GM12878 (cell line): ENCODE data around the gene ZNF425. TPM values are rescaled to one million over a fixed set of nuclear protein-coding genes. Genes with fewer than 3 reads are reported as not detected.

ENCODE experiments used
- ATAC-seq: fragments of 200-7000 bp; cut with Tn5 transposase; 3 replicates; pipeline ENCODE4 v1.9.1; 2020; ENCODE audit warnings: mild to moderate bottlenecking, moderate library complexity
- BruUV-seq: library from RNA; stranded (reverse); fragments of 400-500 nt; replicated peaks from 2 replicates; lab custom pipeline; 2021; lab: Mats Ljungman, UMichigan
- CTCF ChIA-PET: fragments of 300-600 bp; sonication (Branson Sonifier 250); formaldehyde crosslinking; extraction: SDS; loops from one replicate; lab custom pipeline; 2021; ENCODE audit warnings: inconsistent platforms; lab: Yijun Ruan, JAX
- POLR2A ChIA-PET: fragments of 350-600 bp; formaldehyde crosslinking; extraction: SDS; loops from one replicate; lab custom pipeline; 2021; ENCODE audit warnings: inconsistent platforms; lab: Charles Lee
- RAD21 ChIA-PET: fragments of 300-600 bp; sonication (Branson Sonifier 250); formaldehyde crosslinking; loops from one replicate; lab custom pipeline; 2023; ENCODE audit warnings: antibody characterized with exemption; ENCODE audit not compliant: unreplicated experiment; lab: Charles Lee
- SMC1A ChIA-PET: fragments of 300-600 bp; sonication (Branson Sonifier 250); formaldehyde crosslinking; loops from one replicate; lab custom pipeline; 2023; ENCODE audit not compliant: unreplicated experiment, uncharacterized antibody; lab: Charles Lee
- DNase-seq: peaks from one replicate; pipeline ENCODE4 v3.0.0-alpha.2; 2011; ENCODE audit warnings: low read depth, low spot score
- FAIRE-seq: peaks from 3 replicates; lab custom pipeline; 2011; peaks lifted over from hg19 to GRCh38; lab: Jason Lieb, UNC
- H2AFZ ChIP-seq: 2 replicates; pipeline ENCODE4 v1.6.0; 2011; ENCODE audit warnings: low read depth, low read length, control low read depth; ENCODE audit not compliant: control insufficient read depth
- H3K27ac ChIP-seq: 2 replicates; pipeline ENCODE4 v1.5.1; 2011; ENCODE audit warnings: control low read depth; ENCODE audit not compliant: control insufficient read depth, insufficient read depth
- H3K27me3 ChIP-seq, 2 experiments: replicated peaks in 1 of 2; 2 replicates each; pipeline versions ENCODE4 v1.6.0 to v1.6.1; 2011; ENCODE audit warnings: low read length in 1 of 2; ENCODE audit not compliant: control insufficient read depth in 2 of 2, insufficient read depth in 2 of 2
- H3K36me3 ChIP-seq, 2 experiments: 2 replicates each; pipeline ENCODE4 v1.5.1; 2011; ENCODE audit warnings: low read length in 1 of 2; ENCODE audit not compliant: control insufficient read depth in 2 of 2, insufficient read depth in 2 of 2
- H3K4me1 ChIP-seq: 2 replicates; pipeline ENCODE4 v1.6.1; 2011; ENCODE audit warnings: mild to moderate bottlenecking, low read length, moderate library complexity, mixed read lengths; ENCODE audit not compliant: control insufficient read depth, insufficient read depth
- H3K4me2 ChIP-seq: 2 replicates; pipeline ENCODE4 v1.6.0; 2011; ENCODE audit warnings: control low read depth; ENCODE audit not compliant: control insufficient read depth, insufficient read depth
- H3K4me3 ChIP-seq: fragments of 200-600 bp; sonication (generic); 2 replicates; pipeline ENCODE4 v1.5.1; 2016
- H3K79me2 ChIP-seq: 2 replicates; pipeline ENCODE4 v1.6.0; 2011; ENCODE audit warnings: low read length; ENCODE audit not compliant: control insufficient read depth, insufficient read depth
- H3K9ac ChIP-seq: 2 replicates; pipeline ENCODE4 v1.8.0; 2011; ENCODE audit warnings: low read length, control low read depth, mixed read lengths; ENCODE audit not compliant: control insufficient read depth, insufficient read depth
- H3K9me3 ChIP-seq: replicated peaks from 3 replicates; pipeline ENCODE4 v1.5.1; 2011; ENCODE audit warnings: mild to moderate bottlenecking, low read length; ENCODE audit not compliant: control insufficient read depth, insufficient read depth
- H4K20me1 ChIP-seq: 2 replicates; pipeline ENCODE4 v1.6.0; 2011; ENCODE audit not compliant: control insufficient read depth, insufficient read depth
- BMI1 ChIP-seq: fragments of 450-650 bp; IDR thresholded peaks from 2 replicates; pipeline ENCODE4 v1.6.1; 2016; ENCODE audit warnings: mild to moderate bottlenecking, moderate library complexity, borderline replicate concordance
- GABPA ChIP-seq: IDR thresholded peaks from 2 replicates; pipeline ENCODE4 v1.6.1; 2014; ENCODE audit warnings: antibody characterized with exemption, low read depth, mild to moderate bottlenecking, inconsistent platforms
- KDM1A ChIP-seq: fragments of 200-600 bp; sonication (generic); IDR thresholded peaks from 2 replicates; pipeline ENCODE4 v1.6.1; 2016; ENCODE audit warnings: borderline replicate concordance
- SMAD1 ChIP-seq: fragments of 450-650 bp; IDR thresholded peaks from 2 replicates; pipeline ENCODE4 v1.6.1; 2018; ENCODE audit warnings: mild to moderate bottlenecking, low read depth; ENCODE audit not compliant: partially characterized antibody
- SMC3 ChIP-seq: IDR thresholded peaks from 2 replicates; pipeline ENCODE4 v1.6.1; 2011; ENCODE audit warnings: low read length, improper control_type of control experiment, borderline replicate concordance
- SREBF2 ChIP-seq: IDR thresholded peaks from 2 replicates; pipeline ENCODE4 v1.6.1; 2012; ENCODE audit warnings: mild to moderate bottlenecking, low read length
- WGBS: methylation state at CpG from one replicate; pipeline ENCODE4 v1.1.6; 2016; ENCODE audit warnings: low lambda C conversion rate; ENCODE audit not compliant: insufficient replicate concordance, insufficient coverage; ENCODE audit errors: missing lambda C conversion rate; 5-methylcytosine and 5-hydroxymethylcytosine counted together
- in situ Hi-C: fragments of 300-500 bp; cut with MboI; formaldehyde crosslinking; loops from 9 replicates; pipeline ENCODE4 v1.14.3; 2018; ENCODE audit warnings: mixed read lengths
- intact Hi-C: fragments of 100-400 bp; cut with micrococcal nuclease; formaldehyde crosslinking; loops from one replicate; pipeline ENCODE4 v1.14.2; 2022; ENCODE audit not compliant: unreplicated experiment
- polyA plus RNA-seq, 11 experiments: library from polyadenylated mRNA; depleted of rRNA in 4 of 11; unstranded in 6 of 11; stranded (reverse) in 5 of 11; fragments of >200 nt; fragmentation: Nextera tagmentation in 4 of 11; fragmentation: Illumina TruSeq in 1 of 11; extraction: Ambion mirVana in 4 of 11; extraction: Trizol in 1 of 11; gene quantifications; 1 replicate in 1 of 11; 2 replicates in 10 of 11; pipeline versions ENCODE4 v1.2.1 to v1.2.3, GENCODE V29; 2011 to 2016; ENCODE audit warnings: inconsistent platforms in 2 of 11, missing spikeins in 2 of 11, low read depth in 1 of 11
- total RNA-seq, 4 experiments: library from RNA; depleted of rRNA in 3 of 4; stranded (reverse); fragments of >200 nt in 3 of 4; fragmentation: Illumina TruSeq in 1 of 4; extraction: Trizol in 1 of 4; gene quantifications; 2 replicates each; pipeline versions ENCODE4 v1.2.1 to v1.2.3, GENCODE V29; 2013 to 2021
- TF ChIP-seq, protein P1 (sequence below): fragments of 450-650 bp; IDR thresholded peaks from 2 replicates; pipeline ENCODE4 v1.6.1; 2014; ENCODE audit warnings: mild to moderate bottlenecking
- TF ChIP-seq, protein P2 (sequence below): fragments of 450-650 bp; IDR thresholded peaks from 2 replicates; pipeline ENCODE4 v1.6.1; 2016; ENCODE audit warnings: mild to moderate bottlenecking
- TF ChIP-seq, protein P3 (sequence below), 3 experiments: IDR thresholded peaks in 2 of 3; conservative IDR thresholded peaks in 1 of 3; 2 replicates each; pipeline ENCODE4 v1.5.1; 2011; ENCODE audit warnings: low read depth in 3 of 3, low read length in 3 of 3, mild to moderate bottlenecking in 3 of 3, control low read depth in 2 of 3, moderate library complexity in 2 of 3, inconsistent platforms in 1 of 3, mixed read lengths in 1 of 3; ENCODE audit not compliant: control insufficient read depth in 2 of 3, insufficient read depth in 1 of 3; ENCODE audit errors: extremely low read depth in 1 of 3

ZNF425 gene
- total and polyA plus RNA-seq, 10 of the 15 experiments (the other 5 are each of a cell fraction or from before 2014, with no cell fraction given), result 0.19 to 1.8 (median 0.91) TPM

DNA sequence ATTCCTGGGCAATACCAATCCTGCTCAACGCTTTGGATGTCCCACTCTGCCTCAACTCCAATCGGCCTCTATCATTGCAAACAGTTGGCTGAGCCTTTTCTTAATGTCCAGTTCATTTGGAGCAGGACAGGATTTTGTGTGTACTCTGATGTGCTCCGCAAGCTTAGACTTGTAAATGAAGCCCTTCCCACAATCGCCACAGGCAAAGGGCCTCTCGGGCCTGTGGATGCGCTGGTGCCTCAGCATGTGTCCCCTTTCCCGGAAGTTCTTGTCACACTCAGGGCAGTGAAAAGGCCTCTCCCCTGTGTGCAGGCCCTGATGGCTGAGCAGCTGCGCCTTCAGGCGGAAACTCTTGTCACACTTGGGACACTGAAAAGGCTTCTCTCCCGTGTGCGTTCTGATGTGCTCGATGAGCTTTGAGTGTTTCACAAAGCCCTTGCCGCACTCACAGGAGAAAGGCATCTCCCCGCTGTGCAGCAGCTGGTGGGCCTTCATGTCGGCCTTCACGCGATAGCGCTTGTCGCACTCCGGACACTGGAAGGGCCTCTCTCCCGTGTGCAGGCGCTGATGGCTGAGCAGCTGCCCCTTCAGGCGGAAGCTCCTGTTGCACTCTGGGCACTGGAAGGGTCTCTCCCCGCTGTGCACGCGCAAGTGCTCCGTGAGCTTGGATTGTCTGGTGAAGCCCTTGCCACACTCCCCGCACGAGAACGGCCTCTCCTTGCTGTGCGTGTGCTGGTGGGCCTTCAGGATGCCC, 55.6 kb downstream of the ZNF425 start:
- in situ Hi-C loops, result no loop called here
- H3K9ac ChIP-seq, result no peak overlapping the region
- RAD21 ChIA-PET, result no interaction called here
- DNase-seq (no peak), FAIRE-seq (no peak), ATAC-seq (no peak)
- no peaks in the 10 kb centered on the region for H4K20me1 ChIP-seq
- no TSS peak for BruUV-seq
- H2AFZ ChIP-seq, result no peak overlapping the region
- no peaks in the 10 kb centered on the region for H3K27me3 ChIP-seq
- intact Hi-C loops, result no loop called here
- H3K4me2 ChIP-seq, result no peak overlapping the region
- no peaks in the 10 kb centered on the region for H3K79me2 ChIP-seq
- TF ChIP-seq KDM1A, result no peak
- TF ChIP-seq, protein P1, sequence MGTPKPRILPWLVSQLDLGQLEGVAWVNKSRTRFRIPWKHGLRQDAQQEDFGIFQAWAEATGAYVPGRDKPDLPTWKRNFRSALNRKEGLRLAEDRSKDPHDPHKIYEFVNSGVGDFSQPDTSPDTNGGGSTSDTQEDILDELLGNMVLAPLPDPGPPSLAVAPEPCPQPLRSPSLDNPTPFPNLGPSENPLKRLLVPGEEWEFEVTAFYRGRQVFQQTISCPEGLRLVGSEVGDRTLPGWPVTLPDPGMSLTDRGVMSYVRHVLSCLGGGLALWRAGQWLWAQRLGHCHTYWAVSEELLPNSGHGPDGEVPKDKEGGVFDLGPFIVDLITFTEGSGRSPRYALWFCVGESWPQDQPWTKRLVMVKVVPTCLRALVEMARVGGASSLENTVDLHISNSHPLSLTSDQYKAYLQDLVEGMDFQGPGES, result no peak
- no peak for TF ChIP-seq SREBF2
- no peak for TF ChIP-seq BMI1
- TF ChIP-seq SMAD1, result no peak
- POLR2A ChIA-PET, result no interaction called here
- CTCF ChIA-PET, result interaction anchor here (1.6 kb wide), 1 partner anchor 21 kb away, joined by 4 read pairs; no protein-coding TSS in a partner anchor
- no peak overlapping the region for H3K4me3 ChIP-seq
- WGBS, result 96% methylated on average over 25 of the region's 31 CpGs
- no peaks in the 10 kb centered on the region for H3K4me1 ChIP-seq
- H3K27ac ChIP-seq, result no peak overlapping the region
- no peaks in the 10 kb centered on the region for H3K9me3 ChIP-seq
- SMC1A ChIA-PET, result no interaction called here
- peaks cover 5 to 13% of the 10 kb centered on the region in 2 experiments; a peak in 3 of 4 replicates for H3K36me3 ChIP-seq

DNA sequence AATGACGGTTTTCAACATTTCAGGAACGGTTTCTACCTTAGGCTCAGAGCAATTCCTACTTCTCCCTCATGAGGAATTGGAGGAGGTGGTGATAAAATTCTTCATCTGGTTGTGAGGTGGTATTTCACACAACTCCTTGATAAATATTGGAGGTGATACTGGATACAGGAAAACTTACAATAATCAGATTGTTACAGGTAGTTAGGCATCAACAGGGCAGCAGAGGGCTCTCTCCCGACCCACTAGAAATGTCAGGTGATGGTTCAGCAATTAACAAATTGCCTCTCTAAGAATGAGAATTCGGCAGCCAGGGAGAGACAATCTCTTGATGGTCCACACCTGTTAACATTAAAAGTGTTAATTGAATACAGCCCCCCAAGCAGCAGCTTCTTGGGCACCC, 58.3 kb downstream of the ZNF425 start:
- peak; percentile 7 for FAIRE-seq
- Histone ChIP-seq H3K27ac (no peak overlapping the region), H3K4me1 (peaks cover 10% of the 10 kb centered on the region; the same call in 1 of the 2 replicates), H3K27me3 (no peaks in the 10 kb centered on the region), H3K9ac (no peak overlapping the region), H2AFZ (no peak overlapping the region), H4K20me1 (no peaks in the 10 kb centered on the region), H3K79me2 (no peaks in the 10 kb centered on the region), H3K9me3 (no peaks in the 10 kb centered on the region), H3K4me2 (no peak overlapping the region), H3K4me3 (no peak overlapping the region), H3K36me3 (peaks cover 5 to 13% of the 10 kb centered on the region in 2 experiments; a peak in 3 of 4 replicates)
- no peak for DNase-seq
- in situ Hi-C loops (no loop called here), intact Hi-C loops (no loop called here)
- ChIA-PET CTCF (interaction anchor here (1.0 kb wide), 1 partner anchor 15 kb away, joined by 4 read pairs; no protein-coding TSS in a partner anchor), SMC1A (no interaction called here), POLR2A (interaction anchor here (0.6 kb wide), 1 partner anchor 347 kb away, joined by 3 read pairs; no protein-coding TSS in a partner anchor), RAD21 (no interaction called here)
- ATAC-seq, result no peak
- peak; percentile 35; the same call in 1 of the 2 replicates for TF ChIP-seq SMC3
- TF ChIP-seq, protein P2, sequence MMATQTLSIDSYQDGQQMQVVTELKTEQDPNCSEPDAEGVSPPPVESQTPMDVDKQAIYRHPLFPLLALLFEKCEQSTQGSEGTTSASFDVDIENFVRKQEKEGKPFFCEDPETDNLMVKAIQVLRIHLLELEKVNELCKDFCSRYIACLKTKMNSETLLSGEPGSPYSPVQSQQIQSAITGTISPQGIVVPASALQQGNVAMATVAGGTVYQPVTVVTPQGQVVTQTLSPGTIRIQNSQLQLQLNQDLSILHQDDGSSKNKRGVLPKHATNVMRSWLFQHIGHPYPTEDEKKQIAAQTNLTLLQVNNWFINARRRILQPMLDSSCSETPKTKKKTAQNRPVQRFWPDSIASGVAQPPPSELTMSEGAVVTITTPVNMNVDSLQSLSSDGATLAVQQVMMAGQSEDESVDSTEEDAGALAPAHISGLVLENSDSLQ, result peak; percentile 47; the same call in 1 of the 2 replicates
- no peak for TF ChIP-seq GABPA
- TF ChIP-seq, protein P3, sequence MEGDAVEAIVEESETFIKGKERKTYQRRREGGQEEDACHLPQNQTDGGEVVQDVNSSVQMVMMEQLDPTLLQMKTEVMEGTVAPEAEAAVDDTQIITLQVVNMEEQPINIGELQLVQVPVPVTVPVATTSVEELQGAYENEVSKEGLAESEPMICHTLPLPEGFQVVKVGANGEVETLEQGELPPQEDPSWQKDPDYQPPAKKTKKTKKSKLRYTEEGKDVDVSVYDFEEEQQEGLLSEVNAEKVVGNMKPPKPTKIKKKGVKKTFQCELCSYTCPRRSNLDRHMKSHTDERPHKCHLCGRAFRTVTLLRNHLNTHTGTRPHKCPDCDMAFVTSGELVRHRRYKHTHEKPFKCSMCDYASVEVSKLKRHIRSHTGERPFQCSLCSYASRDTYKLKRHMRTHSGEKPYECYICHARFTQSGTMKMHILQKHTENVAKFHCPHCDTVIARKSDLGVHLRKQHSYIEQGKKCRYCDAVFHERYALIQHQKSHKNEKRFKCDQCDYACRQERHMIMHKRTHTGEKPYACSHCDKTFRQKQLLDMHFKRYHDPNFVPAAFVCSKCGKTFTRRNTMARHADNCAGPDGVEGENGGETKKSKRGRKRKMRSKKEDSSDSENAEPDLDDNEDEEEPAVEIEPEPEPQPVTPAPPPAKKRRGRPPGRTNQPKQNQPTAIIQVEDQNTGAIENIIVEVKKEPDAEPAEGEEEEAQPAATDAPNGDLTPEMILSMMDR (IDR thresholded peaks at IDR 0.05 in 2 of 3, conservative IDR thresholded peaks at IDR 0.05 in 1 of 3; ENCODE audit: control insufficient read depth in 2 of 3, extremely low read depth in 1 of 3, insufficient read depth in 1 of 3, low read depth in 3 of 3, low read length in 3 of 3), result peak; percentile 34 to 38 (median 35); a peak in 5 of 6 replicates
- 61% methylated on average over 4 of the region's 4 CpGs for WGBS
- no TSS peak for BruUV-seq
